ENCODE results near the gene CABCOCO1. TPM values are rescaled to one million over a fixed set of nuclear protein-coding genes. Genes with fewer than 3 reads are reported as not detected.

CABCOCO1 gene
- polyA plus RNA-seq, 1 donor: 1.8 TPM

DNA sequence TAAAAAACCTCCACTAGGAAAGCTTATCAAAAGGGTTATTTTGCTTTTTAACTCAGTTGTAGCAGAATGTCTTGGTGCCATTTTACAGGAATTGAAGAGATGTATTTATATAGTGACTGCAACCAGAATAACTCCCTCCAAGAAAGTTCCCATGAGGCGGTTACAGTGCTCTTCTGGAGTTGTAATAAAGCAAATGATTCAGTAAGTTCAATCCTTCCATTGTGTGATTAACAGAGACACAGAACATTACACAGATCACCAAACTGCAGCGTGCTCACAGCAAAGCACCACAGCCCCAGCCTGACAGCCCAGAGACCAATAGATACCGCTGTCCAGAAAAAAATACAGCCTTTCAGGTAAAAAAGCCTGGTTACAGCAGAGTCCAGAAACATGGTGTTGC, 21.9 kb upstream of the CABCOCO1 start:
- Histone ChIP-seq H3K36me3 (ENCODE audit: control insufficient read depth, insufficient read depth, low read length) (no peaks in the 10 kb centered on the region), H3K4me1 (ENCODE audit: control insufficient read depth, insufficient read depth, low read length) (no peaks in the 10 kb centered on the region), H3K27me3 (ENCODE audit: control insufficient read depth, insufficient read depth, low read length) (no peaks in the 10 kb centered on the region), H3K4me3 (ENCODE audit: low read length) (no peak overlapping the region), H3K27ac (ENCODE audit: low read length) (no peak overlapping the region), H3K9me3 (ENCODE audit: control insufficient read depth, low read depth, low read length) (no peaks in the 10 kb centered on the region)
- WGBS (ENCODE audit: insufficient coverage, low lambda C conversion rate): no CpG with 5 or more reads among the region's 3 CpGs
- DNase-seq: no peak

DNA sequence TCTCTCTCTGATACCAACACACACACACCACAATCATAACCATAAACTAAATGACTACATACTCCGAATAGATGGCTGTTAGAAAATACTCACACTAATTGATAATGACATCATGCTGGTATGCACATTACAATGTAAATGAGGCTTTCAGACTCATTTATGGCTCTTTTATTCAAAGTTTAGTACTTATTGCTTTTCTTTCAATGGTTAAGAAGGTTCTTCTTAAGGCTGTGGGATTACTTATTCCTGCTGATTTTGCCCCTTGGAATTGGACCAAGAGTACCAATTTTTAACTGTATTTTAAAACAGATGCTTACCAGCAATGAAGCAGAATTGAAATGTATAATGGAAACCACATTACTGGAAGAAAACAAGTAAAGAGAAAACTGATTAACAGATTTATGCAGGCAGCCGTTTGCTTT, 20.6 kb upstream of the CABCOCO1 start:
- H3K4me1 ChIP-seq (ENCODE audit: control insufficient read depth, insufficient read depth, low read length): no peaks in the 10 kb centered on the region
- WGBS (ENCODE audit: insufficient coverage, low lambda C conversion rate): 100% methylated on average over 1 of the region's 2 CpGs
- no peaks in the 10 kb centered on the region for H3K27me3 ChIP-seq (ENCODE audit: control insufficient read depth, insufficient read depth, low read length)
- no peak for DNase-seq
- H3K36me3 ChIP-seq (ENCODE audit: control insufficient read depth, insufficient read depth, low read length): no peaks in the 10 kb centered on the region
- H3K4me3 ChIP-seq (ENCODE audit: low read length): no peak overlapping the region
- no peak overlapping the region for H3K27ac ChIP-seq (ENCODE audit: low read length)
- H3K9me3 ChIP-seq (ENCODE audit: control insufficient read depth, low read depth, low read length): no peaks in the 10 kb centered on the region

DNA sequence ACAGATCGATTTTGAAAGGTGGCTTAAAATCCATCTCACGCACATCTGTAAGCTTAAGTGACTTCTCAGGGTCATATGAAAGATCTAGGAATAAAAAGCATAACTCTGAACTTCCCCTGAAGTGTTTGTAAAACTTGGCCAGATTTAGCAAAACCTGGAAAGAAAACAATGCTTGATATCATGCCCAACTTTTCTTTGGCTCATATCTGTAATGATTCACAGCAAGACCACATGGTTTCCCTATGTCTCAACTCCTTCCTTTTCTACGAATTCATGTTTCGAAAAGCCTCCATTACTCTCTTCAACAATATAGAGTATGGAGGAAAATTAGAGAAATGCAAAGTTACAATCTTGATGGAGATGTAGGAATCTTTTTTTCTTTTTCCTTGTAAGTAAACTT, 20.1 kb upstream of the CABCOCO1 start:
- no peaks in the 10 kb centered on the region for H3K36me3 ChIP-seq (ENCODE audit: control insufficient read depth, insufficient read depth, low read length)
- H3K9me3 ChIP-seq (ENCODE audit: control insufficient read depth, low read depth, low read length): no peaks in the 10 kb centered on the region
- 90% methylated on average over 2 of the region's 4 CpGs for WGBS (ENCODE audit: insufficient coverage, low lambda C conversion rate)
- no peaks in the 10 kb centered on the region for H3K27me3 ChIP-seq (ENCODE audit: control insufficient read depth, insufficient read depth, low read length)
- DNase-seq: no peak
- H3K4me1 ChIP-seq (ENCODE audit: control insufficient read depth, insufficient read depth, low read length): no peaks in the 10 kb centered on the region
- H3K4me3 ChIP-seq (ENCODE audit: low read length): no peak overlapping the region
- no peak overlapping the region for H3K27ac ChIP-seq (ENCODE audit: low read length)

- no peak overlapping the region for H3K27ac ChIP-seq (ENCODE audit: low read length)
- no peaks in the 10 kb centered on the region for H3K9me3 ChIP-seq (ENCODE audit: control insufficient read depth, low read depth, low read length)
- no peak for DNase-seq
- H3K36me3 ChIP-seq (ENCODE audit: control insufficient read depth, insufficient read depth, low read length): no peaks in the 10 kb centered on the region
- H3K27me3 ChIP-seq (ENCODE audit: control insufficient read depth, insufficient read depth, low read length): no peaks in the 10 kb centered on the region
- WGBS (ENCODE audit: insufficient coverage, low lambda C conversion rate): no CpG with 5 or more reads among the region's 1 CpG
- H3K4me3 ChIP-seq (ENCODE audit: low read length): no peak overlapping the region
- H3K4me1 ChIP-seq (ENCODE audit: control insufficient read depth, insufficient read depth, low read length): no peaks in the 10 kb centered on the region
These were observed 19.4 kb upstream of the CABCOCO1 start for GRCh38 chr10:61643316-61643751.

DNA sequence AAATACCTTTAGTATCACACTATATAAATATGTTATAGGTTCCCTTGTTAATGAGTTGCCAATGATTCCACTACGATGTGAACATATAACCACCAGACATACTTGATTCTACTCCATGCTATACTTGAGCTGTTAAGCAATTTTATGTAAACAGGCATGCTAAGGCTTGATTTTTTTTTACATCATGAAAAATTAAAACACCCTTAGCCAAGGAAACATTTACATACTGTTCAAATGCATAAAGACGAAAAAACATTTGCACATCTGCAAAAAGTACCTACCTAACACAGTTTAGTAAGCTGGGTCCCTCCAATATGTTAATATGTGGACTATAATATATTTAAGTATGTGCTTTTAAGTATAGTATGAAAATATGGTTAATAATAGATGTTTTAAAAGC, 9.0 kb upstream of the CABCOCO1 start:
- no peaks in the 10 kb centered on the region for H3K4me1 ChIP-seq (ENCODE audit: control insufficient read depth, insufficient read depth, low read length)
- no peak overlapping the region for H3K27ac ChIP-seq (ENCODE audit: low read length)
- DNase-seq: no peak
- H3K9me3 ChIP-seq (ENCODE audit: control insufficient read depth, low read depth, low read length): no peaks in the 10 kb centered on the region
- no peaks in the 10 kb centered on the region for H3K27me3 ChIP-seq (ENCODE audit: control insufficient read depth, insufficient read depth, low read length)
- WGBS (ENCODE audit: insufficient coverage, low lambda C conversion rate): no CpG with 5 or more reads among the region's 2 CpGs
- no peak overlapping the region for H3K4me3 ChIP-seq (ENCODE audit: low read length)
- H3K36me3 ChIP-seq (ENCODE audit: control insufficient read depth, insufficient read depth, low read length): no peaks in the 10 kb centered on the region

DNA sequence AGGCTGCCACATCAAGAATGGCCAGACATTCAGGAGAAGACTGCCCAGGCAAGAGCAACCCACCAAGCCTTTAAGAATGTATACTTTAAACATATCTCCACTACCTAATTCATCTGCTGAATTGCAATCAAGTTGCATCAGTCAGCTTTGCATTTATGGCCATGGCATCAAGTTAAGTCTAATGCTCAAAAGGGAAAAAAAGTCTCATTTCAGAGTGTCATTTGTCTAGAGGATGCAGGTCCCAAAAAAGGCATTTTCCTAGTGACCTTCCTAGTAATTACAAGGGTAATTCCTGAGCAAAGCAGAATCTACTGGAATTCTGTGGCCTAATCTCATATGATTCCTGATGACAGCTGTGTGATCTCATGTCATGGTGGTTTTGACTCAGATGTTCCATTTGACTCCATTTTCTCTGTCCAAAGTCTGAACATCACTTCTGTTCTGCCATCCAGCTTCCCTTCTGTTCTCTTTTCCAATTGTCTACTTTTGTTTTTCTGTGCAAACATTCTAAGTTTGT, 7.3 kb upstream of the CABCOCO1 start:
- Histone ChIP-seq H3K9me3 (ENCODE audit: control insufficient read depth, low read depth, low read length) (no peaks in the 10 kb centered on the region), H3K36me3 (ENCODE audit: control insufficient read depth, insufficient read depth, low read length) (no peaks in the 10 kb centered on the region), H3K27ac (ENCODE audit: low read length) (no peak overlapping the region), H3K4me1 (ENCODE audit: control insufficient read depth, insufficient read depth, low read length) (no peaks in the 10 kb centered on the region), H3K4me3 (ENCODE audit: low read length) (no peak overlapping the region), H3K27me3 (ENCODE audit: control insufficient read depth, insufficient read depth, low read length) (no peaks in the 10 kb centered on the region)
- no peak for DNase-seq

- Histone ChIP-seq H3K4me1 (ENCODE audit: control insufficient read depth, insufficient read depth, low read length) (no peaks in the 10 kb centered on the region), H3K27ac (ENCODE audit: low read length) (no peak overlapping the region), H3K9me3 (ENCODE audit: control insufficient read depth, low read depth, low read length) (no peaks in the 10 kb centered on the region), H3K27me3 (ENCODE audit: control insufficient read depth, insufficient read depth, low read length) (no peaks in the 10 kb centered on the region), H3K4me3 (ENCODE audit: low read length) (no peak overlapping the region), H3K36me3 (ENCODE audit: control insufficient read depth, insufficient read depth, low read length) (no peaks in the 10 kb centered on the region)
- WGBS (ENCODE audit: insufficient coverage, low lambda C conversion rate): 93% methylated on average over 2 of the region's 3 CpGs
- DNase-seq: no peak
These were observed 737 bp downstream of the CABCOCO1 start for GRCh38 chr10:61663466-61663865.

GRCh38 chr10:61664985-61665384, 2.3 kb downstream of the CABCOCO1 start:
- 100% methylated on average over 1 of the region's 2 CpGs for WGBS (ENCODE audit: insufficient coverage, low lambda C conversion rate)
- no peaks in the 10 kb centered on the region for H3K9me3 ChIP-seq (ENCODE audit: control insufficient read depth, low read depth, low read length)
- no peak overlapping the region for H3K4me3 ChIP-seq (ENCODE audit: low read length)
- H3K36me3 ChIP-seq (ENCODE audit: control insufficient read depth, insufficient read depth, low read length): no peaks in the 10 kb centered on the region
- H3K4me1 ChIP-seq (ENCODE audit: control insufficient read depth, insufficient read depth, low read length): no peaks in the 10 kb centered on the region
- no peaks in the 10 kb centered on the region for H3K27me3 ChIP-seq (ENCODE audit: control insufficient read depth, insufficient read depth, low read length)
- no peak overlapping the region for H3K27ac ChIP-seq (ENCODE audit: low read length)
- no peak for DNase-seq

- Histone ChIP-seq H3K9me3 (ENCODE audit: control insufficient read depth, low read depth, low read length) (no peaks in the 10 kb centered on the region), H3K4me1 (ENCODE audit: control insufficient read depth, insufficient read depth, low read length) (no peaks in the 10 kb centered on the region), H3K27ac (ENCODE audit: low read length) (no peak overlapping the region)
These were observed 6.5 kb downstream of the CABCOCO1 start for GRCh38 chr10:61669161-61669725.

DNA sequence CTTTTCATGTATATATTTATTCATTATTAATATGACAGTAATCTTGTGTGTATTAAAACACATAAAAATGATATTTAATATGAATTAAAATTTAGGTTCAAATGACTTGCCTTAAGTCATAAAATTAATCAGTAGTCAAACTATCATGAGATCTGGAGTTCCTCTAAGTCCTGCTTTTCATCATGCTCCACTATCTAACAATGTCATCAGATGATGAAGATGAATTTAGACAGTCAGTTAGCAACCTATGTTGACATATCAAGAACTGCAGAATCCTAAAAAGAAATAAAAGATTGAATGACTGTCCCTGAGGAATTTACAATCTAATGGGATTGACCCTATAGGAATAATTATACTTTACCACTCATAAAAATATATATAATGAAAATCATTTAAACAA, 7.1 kb downstream of the CABCOCO1 start:
- no peaks in the 10 kb centered on the region for H3K36me3 ChIP-seq (ENCODE audit: control insufficient read depth, insufficient read depth, low read length)
- H3K27ac ChIP-seq (ENCODE audit: low read length): no peak overlapping the region
- no peak overlapping the region for H3K4me3 ChIP-seq (ENCODE audit: low read length)
- no peaks in the 10 kb centered on the region for H3K4me1 ChIP-seq (ENCODE audit: control insufficient read depth, insufficient read depth, low read length)
- no peaks in the 10 kb centered on the region for H3K9me3 ChIP-seq (ENCODE audit: control insufficient read depth, low read depth, low read length)
- DNase-seq: no peak
- no peaks in the 10 kb centered on the region for H3K27me3 ChIP-seq (ENCODE audit: control insufficient read depth, insufficient read depth, low read length)

More at GRCh38 chr10:61669161-61669725, 6.5 kb downstream of the CABCOCO1 start:
- DNase-seq: no peak
- no peak overlapping the region for H3K4me3 ChIP-seq (ENCODE audit: low read length)
- no peaks in the 10 kb centered on the region for H3K27me3 ChIP-seq (ENCODE audit: control insufficient read depth, insufficient read depth, low read length)
- no peaks in the 10 kb centered on the region for H3K36me3 ChIP-seq (ENCODE audit: control insufficient read depth, insufficient read depth, low read length)

GRCh38 chr10:61673360-61673759, 10.6 kb downstream of the CABCOCO1 start:
- no peaks in the 10 kb centered on the region for H3K9me3 ChIP-seq (ENCODE audit: control insufficient read depth, low read depth, low read length)
- H3K4me3 ChIP-seq (ENCODE audit: low read length): no peak overlapping the region
- WGBS (ENCODE audit: insufficient coverage, low lambda C conversion rate): 100% methylated on average over 1 of the region's 4 CpGs
- no peaks in the 10 kb centered on the region for H3K27me3 ChIP-seq (ENCODE audit: control insufficient read depth, insufficient read depth, low read length)
- DNase-seq: no peak
- H3K36me3 ChIP-seq (ENCODE audit: control insufficient read depth, insufficient read depth, low read length): no peaks in the 10 kb centered on the region
- no peak overlapping the region for H3K27ac ChIP-seq (ENCODE audit: low read length)
- no peaks in the 10 kb centered on the region for H3K4me1 ChIP-seq (ENCODE audit: control insufficient read depth, insufficient read depth, low read length)
